ENCODE data around the gene MKI67.
A peak's percentile ranks its signal among the peaks of the same experiment; 100 is the strongest.

Gene MKI67

GRCh38 chr10:128081720-128082119, 44.5 kb downstream of the MKI67 start:
- DNase-seq, result no peak

- DNase-seq, result no peak
These were observed 45.0 kb downstream of the MKI67 start for GRCh38 chr10:128081222-128081621.

GRCh38 chr10:128080641-128081040, 45.6 kb downstream of the MKI67 start:
- no peak for DNase-seq

GRCh38 chr10:128080231-128080630, 46.0 kb downstream of the MKI67 start:
- DNase-seq, result no peak

- DNase-seq, result no peak
These were observed 47.9 kb downstream of the MKI67 start for GRCh38 chr10:128078136-128078969.

GRCh38 chr10:128077155-128077875, 48.9 kb downstream of the MKI67 start:
- DNase-seq, result no peak

- DNase-seq, result no peak
These were observed 51.6 kb downstream of the MKI67 start for GRCh38 chr10:128074589-128074988.

GRCh38 chr10:128073890-128074289, 52.3 kb downstream of the MKI67 start:
- DNase-seq, result no peak

- DNase-seq, result no peak
These were observed 53.1 kb downstream of the MKI67 start for GRCh38 chr10:128072941-128073645.

GRCh38 chr10:128072046-128072445, 54.2 kb downstream of the MKI67 start:
- DNase-seq, result no peak

- DNase-seq, result no peak
These were observed 54.8 kb downstream of the MKI67 start for GRCh38 chr10:128071417-128071782.

GRCh38 chr10:128070721-128071416, 55.4 kb downstream of the MKI67 start:
- no peak for DNase-seq

GRCh38 chr10:128070161-128070560, 56.1 kb downstream of the MKI67 start:
- DNase-seq, result no peak

GRCh38 chr10:128069351-128070051, 56.7 kb downstream of the MKI67 start:
- peak; percentile 2 for DNase-seq

GRCh38 chr10:128068398-128069285, 57.6 kb downstream of the MKI67 start:
- DNase-seq, result no peak

GRCh38 chr10:128067691-128068397, 58.4 kb downstream of the MKI67 start:
- DNase-seq, result no peak

- no peak for DNase-seq
These were observed 59.3 kb downstream of the MKI67 start for GRCh38 chr10:128066870-128067382.

- no peak for DNase-seq
These were observed 60.2 kb downstream of the MKI67 start for GRCh38 chr10:128065881-128066534.

GRCh38 chr10:128064970-128065580, 61.1 kb downstream of the MKI67 start:
- peak; percentile 7 for DNase-seq

All from NCI-H226 (cell line).